ENCODE measurements around the gene SHROOM3.

Gene SHROOM3

GRCh38 chr4:76792418-76792817, 357.4 kb downstream of the SHROOM3 start:
- peak; percentile 31 for FAIRE-seq

GRCh38 chr4:76795243-76795642, 360.2 kb downstream of the SHROOM3 start:
- FAIRE-seq, result no peak

GRCh38 chr4:76799140-76799539, 364.1 kb downstream of the SHROOM3 start:
- FAIRE-seq, result no peak

GRCh38 chr4:76799718-76800117, 364.7 kb downstream of the SHROOM3 start:
- FAIRE-seq, result no peak

- no peak for FAIRE-seq
These were observed 365.9 kb downstream of the SHROOM3 start for GRCh38 chr4:76800902-76801301.

- no peak for FAIRE-seq
These were observed 366.7 kb downstream of the SHROOM3 start for GRCh38 chr4:76801621-76802235.

- FAIRE-seq, result no peak
These were observed 367.4 kb downstream of the SHROOM3 start for GRCh38 chr4:76802236-76803021.

GRCh38 chr4:76803522-76803921, 368.5 kb downstream of the SHROOM3 start:
- FAIRE-seq, result no peak

GRCh38 chr4:76804096-76804495, 369.1 kb downstream of the SHROOM3 start:
- FAIRE-seq, result no peak

DNA sequence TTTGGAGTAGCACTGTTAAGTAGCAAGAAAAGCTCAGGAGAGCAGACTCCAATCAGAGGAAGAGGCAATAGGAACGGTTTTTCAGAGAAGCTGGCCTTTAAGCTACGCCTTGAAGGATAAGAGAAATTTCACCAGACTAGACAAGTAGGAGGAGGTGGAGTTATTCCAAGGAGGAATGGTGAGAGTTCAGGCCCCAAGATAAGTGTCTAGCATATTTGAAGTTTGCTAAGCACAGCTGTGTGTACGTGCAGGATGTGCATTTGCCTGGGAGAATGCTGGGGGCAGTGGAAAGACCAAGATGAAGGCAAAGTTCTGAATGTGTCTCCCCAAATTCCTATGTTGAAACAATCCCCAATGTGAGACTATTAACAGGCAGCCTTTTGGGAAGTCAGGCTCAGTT, 371.3 kb downstream of the SHROOM3 start:
- FAIRE-seq, result no peak

DNA sequence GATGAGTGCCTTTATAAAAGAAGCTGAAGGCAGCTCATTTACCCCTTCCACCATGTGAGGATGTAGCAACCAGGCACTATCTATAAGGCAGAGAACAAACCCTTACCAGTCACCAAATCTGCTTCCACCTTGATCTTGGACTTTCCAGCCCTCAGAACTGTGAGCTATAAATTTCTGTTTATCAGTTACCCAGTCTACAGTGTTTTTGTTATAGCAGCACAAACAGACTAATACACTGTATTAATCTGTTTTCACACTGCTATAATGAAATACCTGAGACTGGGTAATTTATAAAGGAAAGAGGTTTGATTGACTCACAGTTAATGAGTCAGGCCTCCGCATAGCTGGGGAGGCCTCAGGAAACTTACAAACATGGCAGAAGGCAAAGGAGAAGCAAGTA, 371.7 kb downstream of the SHROOM3 start:
- FAIRE-seq, result no peak

DNA sequence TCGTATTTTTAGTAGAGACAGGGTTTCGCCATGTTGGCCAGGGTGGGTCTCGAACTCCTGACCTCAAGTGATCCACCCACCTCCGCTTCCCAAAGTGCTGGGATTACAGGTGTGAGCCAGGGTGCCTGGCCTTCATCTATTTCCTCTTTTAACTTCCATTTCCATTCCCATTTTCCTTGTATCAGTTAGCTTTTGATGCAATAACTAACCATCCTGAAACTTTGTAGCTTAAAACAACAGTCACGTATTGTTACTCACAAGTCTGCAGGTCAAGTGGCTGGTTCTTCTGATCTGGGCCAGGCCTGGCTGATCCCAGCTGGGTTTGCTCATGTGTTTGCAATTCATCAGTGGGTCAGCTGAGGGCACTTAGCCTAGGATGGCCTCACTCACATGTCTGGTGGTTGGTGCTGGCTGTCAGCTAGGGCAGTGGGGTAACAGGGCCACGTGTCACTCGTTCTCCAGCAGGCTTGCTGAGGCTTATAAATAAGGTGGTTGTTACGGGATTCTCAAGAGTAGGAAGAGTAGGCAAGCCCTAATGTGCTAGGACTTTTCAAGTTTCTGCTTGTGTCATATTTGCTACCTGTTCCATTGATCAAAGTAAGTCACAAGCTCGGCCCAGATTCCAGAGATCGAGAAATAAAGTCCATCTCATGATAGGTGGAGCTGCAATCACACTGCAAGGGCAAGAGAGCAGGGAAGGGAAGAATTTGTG, 374.7 kb downstream of the SHROOM3 start:
- FAIRE-seq, result no peak

GRCh38 chr4:76811604-76812412, 376.8 kb downstream of the SHROOM3 start:
- FAIRE-seq, result no peak

DNA sequence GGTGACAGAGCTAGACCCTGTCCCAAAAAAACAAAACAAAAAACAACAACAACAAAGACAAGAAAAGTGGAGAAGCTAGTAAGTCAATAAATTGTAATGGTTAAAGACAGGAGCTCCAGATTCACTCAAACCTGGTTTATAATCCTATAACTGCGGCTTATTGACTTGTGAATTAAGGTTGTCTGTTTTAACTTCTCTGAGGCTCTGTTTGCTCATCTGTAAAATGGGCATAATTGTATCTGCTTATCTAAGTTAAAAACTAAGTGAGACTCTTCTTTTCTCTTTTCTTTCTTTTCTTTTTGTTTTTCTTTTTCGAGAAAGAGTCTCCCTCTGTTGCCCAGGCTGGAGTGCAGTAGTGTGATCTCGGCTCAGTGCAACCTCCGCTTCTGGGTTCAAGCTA, 378.0 kb downstream of the SHROOM3 start:
- FAIRE-seq, result no peak

GRCh38 chr4:76821641-76822040, 386.6 kb downstream of the SHROOM3 start:
- FAIRE-seq, result no peak

- no peak for FAIRE-seq
These were observed 387.3 kb downstream of the SHROOM3 start for GRCh38 chr4:76822303-76822702.

DNA sequence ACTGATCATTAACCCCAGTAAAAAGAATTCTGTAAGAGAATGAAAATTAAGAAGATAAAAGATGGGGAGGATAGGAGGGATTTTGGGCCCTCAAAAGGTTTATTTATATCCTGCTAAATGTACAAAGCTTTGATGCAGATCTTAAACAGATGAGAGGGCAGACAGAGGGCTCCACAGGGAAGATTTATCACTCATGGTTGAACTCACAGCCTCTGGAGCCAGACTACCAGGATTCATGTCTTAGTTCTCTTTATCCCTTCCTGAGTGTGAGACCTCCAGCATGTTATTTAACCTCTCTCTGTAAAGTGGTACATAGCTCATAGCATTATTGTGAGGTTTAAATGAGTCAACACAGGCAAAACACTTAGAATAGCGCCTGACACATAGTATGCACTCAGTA, 388.5 kb downstream of the SHROOM3 start:
- FAIRE-seq, result no peak

DNA sequence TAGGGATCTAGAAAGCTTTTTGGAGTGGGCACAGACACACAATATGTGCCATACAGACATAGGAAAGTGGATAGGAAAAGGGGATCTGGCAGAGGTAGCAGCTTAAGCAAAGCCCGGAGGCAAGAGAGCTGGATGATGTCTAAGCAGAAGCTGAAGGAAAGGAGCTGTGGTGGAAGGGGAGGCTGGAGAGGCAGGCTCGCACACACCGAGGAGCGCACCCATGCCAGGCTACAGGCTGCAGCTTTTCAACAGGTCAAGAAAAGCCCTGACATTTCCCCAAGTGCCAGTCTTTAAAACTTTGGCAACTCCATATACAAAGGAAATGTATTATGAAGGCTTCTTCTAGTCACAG, 395.6 kb downstream of the SHROOM3 start:
- no peak for FAIRE-seq

DNA sequence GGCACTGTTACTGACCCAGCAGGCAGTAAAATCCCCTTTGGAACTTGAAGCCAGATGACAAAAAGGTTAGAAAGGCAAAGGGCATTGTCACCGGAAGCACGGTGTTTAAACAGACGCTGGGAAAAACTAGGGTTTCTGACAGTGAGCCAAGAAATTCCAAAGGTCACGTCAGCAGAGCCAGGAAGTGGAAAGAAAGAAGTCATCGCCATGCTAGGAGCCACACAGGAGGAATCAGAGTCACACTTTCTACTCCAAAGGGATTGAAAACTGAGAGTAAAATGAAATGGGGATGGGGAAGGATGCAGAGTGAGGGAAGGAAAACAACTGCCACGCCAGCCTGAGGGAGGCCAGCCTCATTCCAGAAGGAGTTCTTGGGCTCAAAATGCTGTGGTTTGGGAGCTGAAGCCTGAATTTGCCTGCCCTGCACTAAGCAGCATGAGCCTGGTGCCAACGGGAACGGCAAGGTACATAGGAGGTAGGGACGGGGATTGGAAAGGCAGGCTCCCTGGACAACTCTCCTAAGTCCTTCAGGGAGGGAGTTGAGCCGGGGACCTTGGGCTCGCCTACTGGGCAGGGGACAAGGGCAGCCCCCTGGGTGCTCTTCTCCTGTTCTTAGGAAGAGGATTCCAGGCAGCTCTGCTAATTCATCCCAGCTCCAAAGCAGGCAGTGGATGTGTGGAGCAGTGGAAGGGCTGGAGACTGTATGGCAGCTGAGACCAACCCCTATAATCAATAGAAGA, 396.1 kb downstream of the SHROOM3 start:
- FAIRE-seq, result no peak

GRCh38 chr4:76831711-76832373, 396.8 kb downstream of the SHROOM3 start:
- FAIRE-seq, result no peak

Measured in colon (tissue), 2 donors.